Activated CD4-positive, alpha-beta T cell treated with anti-CD3 and anti-CD28 coated beads for 36 hours (primary cell): Measurements from ENCODE around the gene STK31. TPM values are rescaled to one million over a fixed set of nuclear protein-coding genes. Genes with fewer than 3 reads are reported as not detected.

Experiments used
- ATAC-seq: fragments of 200-7000 bp; cut with Tn5 transposase; one replicate; pipeline ENCODE4 v1.10.0; 2021; ENCODE audit warnings: mild to moderate bottlenecking, moderate library complexity
- CTCF ChIA-PET: fragments of 350-600 bp; sonication (Branson Sonifier 250); formaldehyde crosslinking; loops from one replicate; lab custom pipeline; 2021; ENCODE audit warnings: antibody characterized with exemption; lab: Charles Lee
- POLR2A ChIA-PET: fragments of 350-600 bp; sonication (Branson Sonifier 250); formaldehyde crosslinking; loops from one replicate; lab custom pipeline; 2021; ENCODE audit warnings: antibody characterized with exemption, inconsistent platforms; lab: Charles Lee
- DNase-seq: peaks from one replicate; pipeline ENCODE4 v3.0.0-alpha.2; 2020
- H3K27ac Mint-ChIP-seq: one replicate; pipeline ENCODE4 v1.8.0; 2021; ENCODE audit warnings: mixed read lengths
- H3K27me3 Mint-ChIP-seq: one replicate; pipeline ENCODE4 v1.8.0; 2021; ENCODE audit warnings: mixed read lengths
- H3K36me3 Mint-ChIP-seq: one replicate; pipeline ENCODE4 v1.8.0; 2021; ENCODE audit warnings: low read depth, mixed read lengths
- H3K4me1 Mint-ChIP-seq: one replicate; pipeline ENCODE4 v1.8.0; 2021; ENCODE audit warnings: mixed read lengths
- H3K4me3 Mint-ChIP-seq: one replicate; pipeline ENCODE4 v1.8.0; 2021; ENCODE audit warnings: mild to moderate bottlenecking, moderate library complexity, mixed read lengths
- H3K9me3 Mint-ChIP-seq: one replicate; pipeline ENCODE4 v1.8.0; 2021; ENCODE audit warnings: low read depth, mixed read lengths
- intact Hi-C, 2 experiments: fragments of 100-400 bp; cut with DNase I in 1 of 2; cut with micrococcal nuclease in 1 of 2; formaldehyde crosslinking; loops; one replicate each; pipeline versions ENCODE4 v1.14.2 to v1.15.1; 2022 to 2024; cut with DNase I, micrococcal nuclease
- total RNA-seq, 2 experiments: library from RNA; stranded (reverse); gene quantifications; one replicate each; pipeline ENCODE4 v1.2.3, GENCODE V29; 2021

The STK31 gene
- total RNA-seq, 2 experiments from 2014 or later = 0.18 TPM; not detected in 1

- Mint-ChIP-seq H3K4me3 (no peak overlapping the region), H3K27me3 (no peaks in the 10 kb centered on the region), H3K9me3 (no peaks in the 10 kb centered on the region), H3K4me1 (no peaks in the 10 kb centered on the region), H3K27ac (no peak overlapping the region), H3K36me3 (peaks cover 1% of the 10 kb centered on the region)
- ATAC-seq = no peak
- DNase-seq = no peak
- ChIA-PET POLR2A (no interaction called here), CTCF (interaction anchor here (0.8 to 1.2 kb wide), 3 partner anchors 10 to 147 kb away, joined by 3 to 5 read pairs (median 3); no protein-coding TSS in a partner anchor)
- intact Hi-C loops = loop anchor here in 1 of 2 experiments (10.0 kb wide), 1 partner anchor 888 kb away; the partner anchor contains the start of gene PALS2
Observed at GRCh38 chr7:23687011-23687410, 23.0 kb upstream of the STK31 start.

GRCh38 chr7:23689165-23689564 is 20.9 kb upstream of the STK31 start:
- peaks cover 10% of the 10 kb centered on the region for H3K36me3 Mint-ChIP-seq
- no peak overlapping the region for H3K27ac Mint-ChIP-seq
- ATAC-seq (no peak), DNase-seq (no peak)
- no peaks in the 10 kb centered on the region for H3K9me3 Mint-ChIP-seq
- ChIA-PET POLR2A (no interaction called here), CTCF (no interaction called here)
- H3K4me1 Mint-ChIP-seq = no peaks in the 10 kb centered on the region
- no peaks in the 10 kb centered on the region for H3K27me3 Mint-ChIP-seq
- H3K4me3 Mint-ChIP-seq = no peak overlapping the region
- intact Hi-C loops = loop anchor here in 1 of 2 experiments (10.0 kb wide), 1 partner anchor 886 kb away; the partner anchor contains the start of gene PALS2

- intact Hi-C loops = no loop called here
- DNase-seq (no peak), ATAC-seq (no peak)
- H3K27ac Mint-ChIP-seq = no peak overlapping the region
- no peaks in the 10 kb centered on the region for H3K9me3 Mint-ChIP-seq
- no peaks in the 10 kb centered on the region for H3K4me1 Mint-ChIP-seq
- no peak overlapping the region for H3K4me3 Mint-ChIP-seq
- peaks cover 16% of the 10 kb centered on the region for H3K36me3 Mint-ChIP-seq
- POLR2A ChIA-PET = no interaction called here
- CTCF ChIA-PET = no interaction called here
- no peaks in the 10 kb centered on the region for H3K27me3 Mint-ChIP-seq
Observed at GRCh38 chr7:23691320-23691719, 18.7 kb upstream of the STK31 start.

- Mint-ChIP-seq H3K27me3 (no peaks in the 10 kb centered on the region), H3K4me3 (no peak overlapping the region), H3K9me3 (no peaks in the 10 kb centered on the region), H3K36me3 (peaks cover 15% of the 10 kb centered on the region), H3K27ac (no peak overlapping the region), H3K4me1 (peaks cover 2% of the 10 kb centered on the region)
- intact Hi-C loops = no loop called here
- DNase-seq (no peak), ATAC-seq (no peak)
- ChIA-PET CTCF (interaction anchor here (0.8 to 1.6 kb wide), 2 partner anchors 10 to 122 kb away, joined by 3 to 4 read pairs; no protein-coding TSS in a partner anchor), POLR2A (no interaction called here)
Observed at GRCh38 chr7:23693224-23693623, 16.8 kb upstream of the STK31 start.

GRCh38 chr7:23696916-23697441 is 13.0 kb upstream of the STK31 start:
- Mint-ChIP-seq H3K9me3 (no peaks in the 10 kb centered on the region), H3K27me3 (no peaks in the 10 kb centered on the region), H3K36me3 (peaks cover 17% of the 10 kb centered on the region), H3K27ac (no peak overlapping the region), H3K4me3 (no peak overlapping the region), H3K4me1 (peaks cover 2% of the 10 kb centered on the region)
- DNase-seq = peak; percentile 74
- intact Hi-C loops = loop anchor here in 1 of 2 experiments (5.0 kb wide), 1 partner anchor 125 kb away; no protein-coding TSS in a partner anchor
- no peak for ATAC-seq
- CTCF ChIA-PET = interaction anchor here (1.0 to 4.8 kb wide), 18 partner anchors 10 to 424 kb away, joined by 3 to 39 read pairs (median 5); no protein-coding TSS in a partner anchor
- POLR2A ChIA-PET = interaction anchor here (0.5 to 1.0 kb wide), 3 partner anchors 126 to 930 kb away, joined by 3 to 8 read pairs (median 5); no protein-coding TSS in a partner anchor

GRCh38 chr7:23698822-23699221 is 11.2 kb upstream of the STK31 start:
- POLR2A ChIA-PET = no interaction called here
- intact Hi-C loops = loop anchor here in 1 of 2 experiments (5.0 kb wide), 1 partner anchor 127 kb away; no protein-coding TSS in a partner anchor
- Mint-ChIP-seq H3K4me3 (no peak overlapping the region), H3K27me3 (no peaks in the 10 kb centered on the region), H3K9me3 (no peaks in the 10 kb centered on the region), H3K36me3 (peaks cover 18% of the 10 kb centered on the region), H3K4me1 (peaks cover 2% of the 10 kb centered on the region), H3K27ac (no peak overlapping the region)
- DNase-seq (no peak), ATAC-seq (no peak)
- CTCF ChIA-PET = interaction anchor here (1.3 to 4.8 kb wide), 5 partner anchors 12 to 152 kb away, joined by 3 to 39 read pairs (median 7); partner anchors contain the start of gene STK31

GRCh38 chr7:23700046-23700445 is 10.0 kb upstream of the STK31 start:
- Mint-ChIP-seq H3K4me1 (peaks cover 2% of the 10 kb centered on the region), H3K9me3 (peaks cover 7% of the 10 kb centered on the region), H3K36me3 (peaks cover 24% of the 10 kb centered on the region), H3K27ac (no peak overlapping the region), H3K4me3 (no peak overlapping the region), H3K27me3 (no peaks in the 10 kb centered on the region)
- intact Hi-C loops = no loop called here
- DNase-seq = no peak
- ChIA-PET POLR2A (no interaction called here), CTCF (interaction anchor here (1.0 to 4.8 kb wide), 2 partner anchors 9 to 130 kb away, joined by 4 to 39 read pairs; no protein-coding TSS in a partner anchor)
- ATAC-seq = no peak

- no peaks in the 10 kb centered on the region for H3K27me3 Mint-ChIP-seq
- H3K4me1 Mint-ChIP-seq = no peaks in the 10 kb centered on the region
- ATAC-seq = no peak
- POLR2A ChIA-PET = no interaction called here
- peaks cover 23% of the 10 kb centered on the region for H3K36me3 Mint-ChIP-seq
- intact Hi-C loops = no loop called here
- H3K4me3 Mint-ChIP-seq = no peak overlapping the region
- no peak for DNase-seq
- H3K9me3 Mint-ChIP-seq = peaks cover 18% of the 10 kb centered on the region
- no peak overlapping the region for H3K27ac Mint-ChIP-seq
- CTCF ChIA-PET = interaction anchor here (0.6 to 6.8 kb wide), 12 partner anchors 9 to 431 kb away, joined by 3 to 102 read pairs (median 4); no protein-coding TSS in a partner anchor
Observed at GRCh38 chr7:23709081-23709750, 803 bp upstream of the STK31 start.

GRCh38 chr7:23712368-23713284 is 2.6 kb downstream of the STK31 start:
- Mint-ChIP-seq H3K4me1 (no peaks in the 10 kb centered on the region), H3K27ac (no peak overlapping the region), H3K4me3 (no peak overlapping the region), H3K27me3 (no peaks in the 10 kb centered on the region), H3K9me3 (no peaks in the 10 kb centered on the region), H3K36me3 (no peaks in the 10 kb centered on the region)
- CTCF ChIA-PET = interaction anchor here (0.6 to 6.8 kb wide), 21 partner anchors 8 to 440 kb away, joined by 3 to 102 read pairs (median 5); no protein-coding TSS in a partner anchor
- intact Hi-C loops = loop anchor here (1.0 to 5.0 kb wide), 5 partner anchors 142 to 450 kb away; no protein-coding TSS in a partner anchor
- DNase-seq (no peak), ATAC-seq (peak; percentile 49)
- POLR2A ChIA-PET = no interaction called here

GRCh38 chr7:23713285-23714149 is 3.5 kb downstream of the STK31 start:
- no peaks in the 10 kb centered on the region for H3K27me3 Mint-ChIP-seq
- H3K4me3 Mint-ChIP-seq = no peak overlapping the region
- DNase-seq (no peak), ATAC-seq (no peak)
- H3K9me3 Mint-ChIP-seq = no peaks in the 10 kb centered on the region
- no peaks in the 10 kb centered on the region for H3K36me3 Mint-ChIP-seq
- ChIA-PET CTCF (interaction anchor here (0.6 to 5.5 kb wide), 12 partner anchors 8 to 441 kb away, joined by 3 to 66 read pairs (median 4); no protein-coding TSS in a partner anchor), POLR2A (no interaction called here)
- H3K4me1 Mint-ChIP-seq = no peaks in the 10 kb centered on the region
- no peak overlapping the region for H3K27ac Mint-ChIP-seq
- intact Hi-C loops = loop anchor here in 1 of 2 experiments (2.0 to 5.0 kb wide), 2 partner anchors 281 to 451 kb away; no protein-coding TSS in a partner anchor
